NCI-H1092 treated with DMSO at 0.1 percent for 48 hours (cell line): Measurements from ENCODE around the gene NTN1.

ENCODE experiments used
- DNase-seq: peaks from one replicate; lab custom pipeline; 2025; lab: John Stamatoyannopoulos, UW

The NTN1 gene

DNA sequence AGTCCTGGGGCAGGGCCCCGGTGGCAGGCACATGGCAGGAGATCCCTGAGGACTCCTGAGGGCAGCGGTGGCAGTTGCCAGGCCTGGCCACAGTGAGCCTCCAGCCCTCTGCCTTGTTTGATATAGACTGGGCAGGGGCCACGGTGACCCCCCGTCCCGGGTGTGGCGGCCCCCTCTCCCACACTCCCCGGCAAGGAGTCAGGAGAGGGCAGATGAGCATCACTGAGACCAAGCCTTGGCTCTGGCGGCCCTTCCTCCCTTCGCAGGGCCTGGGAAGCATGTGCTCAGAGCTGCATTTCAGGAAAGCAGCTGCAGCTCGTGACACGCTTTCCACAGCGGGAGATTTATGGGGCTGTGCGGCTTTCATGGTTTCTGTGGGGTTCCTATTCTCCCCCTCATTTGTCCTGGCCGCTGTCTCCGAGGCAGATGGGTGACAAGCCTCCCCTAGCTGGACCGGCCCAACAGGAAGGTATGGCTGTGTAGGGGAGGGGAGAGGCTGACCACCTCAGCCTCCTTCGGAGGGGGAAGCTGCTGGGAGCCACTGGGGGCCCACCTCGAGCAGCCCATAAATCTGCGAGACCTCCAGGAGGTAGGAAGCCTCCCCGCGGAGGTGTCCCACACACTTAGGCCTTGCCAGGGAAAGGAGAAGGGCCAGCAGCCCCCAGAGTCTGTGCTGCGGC, 211.4 kb downstream of the NTN1 start:
- no peak for DNase-seq

DNA sequence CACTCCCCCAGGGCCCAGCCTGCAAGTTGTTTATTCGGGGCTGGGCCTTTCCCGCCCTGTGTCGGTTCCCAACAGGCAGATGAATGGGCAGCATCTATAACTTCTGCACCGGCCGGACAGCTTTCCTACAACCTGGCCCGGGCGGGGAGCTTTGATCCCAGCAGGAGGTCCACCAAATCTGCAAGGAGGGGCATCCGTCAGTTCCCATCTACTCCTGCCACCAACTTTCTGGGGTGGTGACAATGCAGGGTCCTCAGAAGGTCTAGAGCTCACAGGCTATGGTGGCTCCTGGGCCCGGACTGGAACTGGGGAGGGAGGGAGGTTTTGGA, 211.9 kb downstream of the NTN1 start:
- no peak for DNase-seq

DNA sequence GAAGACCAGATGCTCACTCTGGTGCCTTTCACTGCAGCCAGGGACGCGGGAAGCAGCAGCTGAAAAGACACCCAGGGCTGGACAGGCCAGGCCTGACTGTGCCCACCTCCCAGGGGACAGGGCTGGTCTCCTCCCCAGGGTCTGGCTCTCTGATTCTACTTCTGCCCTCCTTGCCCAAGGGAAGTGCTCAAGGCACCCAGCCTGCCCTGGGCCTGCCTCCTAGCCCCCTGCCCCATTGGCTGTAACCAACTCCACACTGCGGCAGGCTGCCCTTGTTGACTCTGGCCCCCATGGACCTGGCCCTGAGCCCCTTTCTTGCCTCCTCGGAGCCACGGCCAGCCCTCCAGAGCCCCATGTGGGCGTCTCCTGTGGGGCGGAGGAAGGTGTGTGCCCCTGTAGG, 212.5 kb downstream of the NTN1 start:
- no peak for DNase-seq

DNA sequence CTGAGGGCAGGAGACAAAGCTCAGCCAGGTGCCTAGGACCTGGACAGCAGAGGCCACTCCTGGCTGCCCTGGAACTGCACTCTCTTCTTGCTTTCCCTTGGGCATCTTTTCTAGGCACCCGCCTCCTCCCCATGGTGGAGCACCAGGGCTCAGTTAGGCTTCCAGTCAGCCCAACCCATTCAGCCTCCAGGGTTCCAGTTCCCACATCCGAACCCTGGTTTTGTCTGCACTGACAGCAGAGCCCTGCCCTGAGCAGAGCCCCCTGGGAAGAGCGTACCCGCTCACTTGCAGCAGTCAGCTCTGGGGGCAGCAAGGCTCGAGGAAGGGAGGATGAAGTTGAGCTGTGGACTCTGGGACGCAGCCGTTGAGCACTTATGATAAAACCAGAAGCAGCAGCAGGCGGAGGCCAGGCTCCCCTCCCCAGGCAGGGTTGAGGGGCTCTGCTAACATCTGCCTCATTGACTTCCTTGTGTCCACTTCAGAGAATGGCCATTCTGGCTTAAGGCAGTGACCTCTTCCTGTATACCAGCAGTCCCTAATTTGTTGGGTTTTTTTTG, 213.2 kb downstream of the NTN1 start:
- DNase-seq: no peak

DNA sequence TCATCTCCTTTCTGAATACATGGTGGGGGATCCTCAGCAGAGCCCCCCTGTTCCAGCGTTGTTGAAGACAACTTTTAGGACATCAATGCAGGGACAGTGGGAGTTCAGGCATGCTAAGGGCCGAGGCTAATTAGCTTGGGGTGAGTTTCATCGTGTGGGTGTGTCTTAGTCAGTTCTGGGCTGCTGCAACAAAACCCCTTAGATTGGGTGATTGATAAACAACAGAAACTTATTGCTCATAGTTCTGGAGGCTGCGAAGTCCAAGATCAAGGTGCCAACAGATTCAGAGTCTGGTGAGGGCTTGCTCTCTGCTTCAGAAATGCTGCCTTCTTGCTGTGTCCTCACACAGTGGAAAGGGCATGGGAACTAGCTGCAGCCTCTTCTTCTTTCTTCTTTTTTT, 214.0 kb downstream of the NTN1 start:
- no peak for DNase-seq

DNA sequence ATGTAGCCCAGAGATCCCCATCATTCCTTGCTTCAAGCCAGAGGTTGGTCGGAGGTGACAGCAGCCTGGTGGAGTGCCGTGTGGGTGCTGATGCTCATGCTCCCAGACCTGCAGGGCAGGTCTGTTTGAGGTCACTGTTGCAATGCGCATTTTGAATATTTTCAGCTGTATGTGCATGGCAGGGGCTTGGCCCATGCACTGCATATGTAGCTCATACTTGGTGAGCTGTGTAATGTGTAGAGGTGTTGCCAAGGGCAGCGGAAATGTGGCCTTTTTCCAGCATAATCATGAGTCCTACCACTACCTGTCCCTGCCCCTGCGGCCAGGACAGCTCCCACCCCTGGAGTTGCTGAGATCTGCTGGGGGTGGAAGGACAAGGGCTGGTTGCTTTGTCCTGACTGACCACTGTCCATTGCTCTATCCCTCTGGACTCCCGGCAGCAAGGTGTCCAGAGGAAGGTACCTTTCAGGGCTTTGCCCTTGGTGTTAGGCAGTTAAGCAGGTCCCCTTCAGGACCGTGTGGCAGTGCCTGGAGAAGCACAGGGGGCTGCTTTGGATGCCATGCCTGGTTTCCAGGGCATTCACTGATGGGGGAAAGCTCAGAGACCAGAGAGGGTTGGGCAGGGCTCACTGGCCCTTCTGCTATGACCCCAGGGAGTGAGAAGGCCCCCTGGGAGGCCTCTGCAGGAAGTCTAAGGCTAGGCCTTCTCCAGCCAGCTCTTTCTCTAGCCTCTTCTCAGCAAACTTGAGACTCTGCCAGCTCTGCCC, 215.2 kb downstream of the NTN1 start:
- DNase-seq: no peak

DNA sequence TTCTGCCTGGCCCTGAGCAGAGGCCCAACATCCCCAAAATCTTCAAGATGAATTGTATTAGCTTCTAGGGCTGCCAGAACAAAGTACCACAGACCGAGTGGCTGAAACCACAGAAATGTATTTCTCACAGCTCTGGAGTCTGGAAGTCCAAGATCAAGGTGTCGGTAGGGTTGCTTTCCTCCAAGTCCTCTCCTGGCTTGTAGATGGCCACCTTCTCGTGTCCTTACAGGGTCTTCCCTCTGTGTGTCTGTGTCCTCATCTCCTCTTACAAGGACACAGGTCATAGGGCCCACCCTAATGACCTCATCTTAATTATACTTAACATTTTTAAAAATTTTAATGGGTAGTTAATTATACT, 215.7 kb downstream of the NTN1 start:
- no peak for DNase-seq

DNA sequence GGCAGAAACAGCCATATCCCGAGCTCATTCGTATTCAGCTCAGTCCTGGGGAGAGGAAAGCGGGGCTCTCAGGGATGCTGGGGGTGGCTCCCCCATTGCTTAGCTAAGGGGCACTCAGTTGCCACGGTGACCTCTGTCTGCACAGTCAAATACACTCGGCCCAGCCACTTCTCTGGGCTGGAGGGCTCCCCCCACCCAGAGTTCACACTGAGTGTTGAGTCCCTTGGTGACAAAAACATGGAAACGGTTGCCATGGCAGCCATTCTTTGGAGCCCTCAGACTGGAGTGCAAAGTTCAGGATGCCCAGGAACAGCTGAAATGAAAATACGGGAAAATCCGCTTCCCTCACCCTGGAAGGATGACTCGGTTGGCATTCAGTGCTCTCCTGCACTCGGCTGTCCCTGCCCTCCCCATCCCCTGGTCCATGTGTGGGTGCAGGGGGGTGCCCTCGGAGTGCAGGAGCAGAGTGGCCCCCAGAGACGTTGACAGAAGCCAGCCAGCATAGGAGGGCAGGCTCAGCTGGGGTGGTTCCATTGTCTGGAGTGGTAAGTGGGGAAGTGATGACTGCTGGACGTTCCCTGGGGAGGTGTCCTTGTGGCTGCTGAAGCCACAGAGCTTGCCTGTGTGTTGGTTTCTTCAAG, 216.5 kb downstream of the NTN1 start:
- DNase-seq: no peak

DNA sequence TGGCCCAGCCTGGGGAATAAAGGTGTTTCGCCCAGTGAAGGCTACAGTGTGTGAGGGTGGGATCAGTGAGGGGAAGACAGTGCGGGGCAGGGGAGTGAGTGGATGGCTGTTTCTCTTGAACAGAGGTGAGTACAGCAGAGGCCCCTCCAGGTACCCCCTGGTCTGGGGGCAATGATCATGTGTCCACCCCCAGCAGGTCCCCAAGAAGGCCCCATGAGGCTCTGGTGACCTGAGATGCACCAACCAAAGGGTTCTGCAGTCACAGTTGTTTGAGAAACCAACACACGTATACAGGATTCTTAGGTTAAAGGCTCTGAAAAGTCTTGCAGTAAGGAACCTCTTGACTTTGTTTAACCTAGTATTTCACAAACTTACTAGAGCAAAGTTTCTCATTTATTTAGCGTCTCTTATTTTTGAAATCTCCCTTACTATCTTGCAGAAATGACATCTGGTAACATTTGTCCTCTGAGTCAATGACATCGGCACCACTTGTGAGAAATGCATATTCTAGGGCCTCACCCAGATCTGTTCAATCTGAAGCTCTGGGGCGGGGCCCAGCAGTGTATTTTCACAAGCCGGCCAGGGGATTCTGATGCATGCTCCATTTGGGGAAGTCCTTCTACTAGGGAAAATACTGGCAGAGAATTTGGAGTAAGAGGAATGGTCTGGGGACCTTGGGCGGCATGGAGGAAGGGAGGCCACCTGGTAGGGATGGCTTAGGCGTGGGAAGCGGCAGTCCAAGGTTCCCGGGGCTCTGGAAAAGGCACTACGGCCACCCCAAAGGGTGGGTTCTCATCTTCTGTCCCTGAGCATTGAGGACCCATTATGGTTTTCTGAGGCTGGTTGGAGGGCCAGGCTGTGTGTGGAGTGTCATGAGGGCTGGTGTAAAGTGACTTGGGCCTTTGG, 217.3 kb downstream of the NTN1 start:
- DNase-seq: no peak

DNA sequence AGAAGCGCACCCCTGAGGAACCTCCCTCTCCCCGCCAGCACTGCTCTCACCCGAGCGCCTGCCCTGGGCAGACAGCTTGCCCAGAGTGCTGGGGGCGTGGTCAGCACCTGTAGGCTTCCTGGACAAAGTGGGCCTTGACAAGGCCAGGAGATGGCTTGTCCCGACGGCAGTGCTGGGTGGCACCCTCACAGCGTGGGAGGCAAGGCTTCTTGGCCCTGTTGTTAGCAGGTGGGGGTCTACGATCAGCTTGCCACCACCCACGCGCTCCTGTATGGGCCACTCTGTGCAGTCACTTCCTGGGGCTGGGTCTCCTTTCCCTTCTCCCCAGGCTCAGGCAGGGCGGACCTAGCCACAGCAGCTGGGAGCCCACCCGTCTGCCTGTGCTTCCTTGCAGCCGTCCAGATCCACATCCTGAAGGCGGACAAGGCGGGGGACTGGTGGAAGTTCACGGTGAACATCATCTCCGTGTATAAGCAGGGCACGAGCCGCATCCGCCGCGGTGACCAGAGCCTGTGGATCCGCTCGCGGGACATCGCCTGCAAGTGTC, 218.0 kb downstream of the NTN1 start:
- DNase-seq: no peak

DNA sequence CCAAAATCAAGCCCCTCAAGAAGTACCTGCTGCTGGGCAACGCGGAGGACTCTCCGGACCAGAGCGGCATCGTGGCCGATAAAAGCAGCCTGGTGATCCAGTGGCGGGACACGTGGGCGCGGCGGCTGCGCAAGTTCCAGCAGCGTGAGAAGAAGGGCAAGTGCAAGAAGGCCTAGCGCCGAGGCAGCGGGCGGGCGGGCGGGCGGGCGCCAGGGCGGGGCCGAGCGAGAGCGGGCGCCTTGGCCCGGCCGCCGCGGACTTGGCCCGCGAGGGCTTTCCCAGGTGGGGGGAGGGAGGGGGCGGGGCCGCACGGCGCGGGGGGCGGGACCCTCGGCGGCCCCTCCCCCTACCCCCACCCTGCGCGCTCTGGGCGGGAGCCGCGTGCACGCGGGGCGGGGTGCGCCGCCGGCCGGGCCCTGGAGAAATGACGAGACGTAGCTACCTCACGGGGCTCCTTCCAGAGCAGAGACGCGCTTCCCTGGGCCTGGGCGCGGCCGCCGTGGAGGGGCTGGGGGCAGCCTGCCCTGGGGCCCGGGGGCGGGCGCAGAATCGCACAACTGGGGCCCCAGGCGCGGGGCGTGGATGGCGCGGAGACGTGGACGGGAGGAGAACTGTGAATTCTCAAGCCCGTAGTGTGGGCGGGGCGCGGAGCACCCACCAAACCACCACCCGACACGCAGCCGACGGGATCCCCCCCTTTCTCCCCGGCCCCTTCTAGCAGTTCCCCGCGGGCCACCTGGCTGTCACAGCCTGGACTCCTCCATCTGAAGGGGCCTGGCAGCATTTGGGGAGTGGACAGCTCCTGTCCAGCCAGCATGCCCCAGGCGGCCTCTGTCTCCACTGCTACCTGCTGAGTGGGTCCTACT, 218.7 kb downstream of the NTN1 start:
- DNase-seq: no peak

DNA sequence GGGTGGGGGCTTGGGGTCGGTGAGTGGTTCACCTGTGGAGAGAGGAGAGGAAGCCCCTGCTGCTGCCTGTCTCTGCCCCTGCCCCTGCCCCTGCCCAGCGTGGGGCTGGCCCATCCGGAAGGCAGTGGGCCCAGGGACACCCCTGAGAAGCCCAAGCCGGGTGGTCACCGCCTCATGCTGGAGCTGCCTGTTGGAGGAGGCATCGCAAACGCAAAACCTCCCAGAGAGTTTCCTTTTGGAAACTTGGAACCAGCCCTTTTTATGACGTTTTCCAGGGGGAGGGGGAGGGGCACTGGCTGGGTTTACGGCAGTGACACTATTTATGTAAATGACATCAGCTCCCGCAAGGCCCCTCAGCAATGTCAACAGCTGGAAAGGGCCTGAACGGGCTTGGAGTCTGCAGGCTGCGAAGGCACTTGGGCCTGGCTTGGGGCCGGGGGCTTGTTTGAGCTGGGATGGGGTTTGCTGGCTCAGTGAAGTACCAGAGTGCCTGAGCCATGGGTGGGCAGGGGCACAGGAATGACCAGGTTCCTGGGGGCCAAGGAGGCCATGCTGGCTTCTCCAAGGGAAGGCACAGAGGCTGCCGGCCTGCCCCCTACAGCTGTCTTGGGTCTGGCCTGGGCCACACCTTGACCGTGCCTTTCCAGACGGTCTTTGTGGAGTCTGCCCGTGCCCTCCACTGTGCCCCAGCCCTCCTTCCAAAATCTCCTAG, 219.5 kb downstream of the NTN1 start:
- DNase-seq: no peak

DNA sequence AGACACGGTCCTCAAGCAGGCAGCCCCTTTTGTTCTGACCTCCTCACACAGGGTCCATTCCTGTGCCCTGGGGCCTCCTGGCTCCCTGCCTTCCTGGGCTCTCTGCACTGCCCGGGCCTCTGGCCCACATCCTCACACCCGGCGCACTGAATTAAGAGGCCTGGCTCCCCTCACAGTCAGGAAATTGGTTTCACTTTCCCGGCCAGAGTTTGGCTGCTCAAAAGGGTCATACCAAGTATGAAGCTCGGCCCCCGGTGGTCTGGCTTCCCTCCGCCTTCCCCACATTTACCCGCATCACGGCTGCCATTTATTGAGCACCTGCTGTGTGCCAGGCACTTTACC, 220.0 kb downstream of the NTN1 start:
- no peak for DNase-seq

DNA sequence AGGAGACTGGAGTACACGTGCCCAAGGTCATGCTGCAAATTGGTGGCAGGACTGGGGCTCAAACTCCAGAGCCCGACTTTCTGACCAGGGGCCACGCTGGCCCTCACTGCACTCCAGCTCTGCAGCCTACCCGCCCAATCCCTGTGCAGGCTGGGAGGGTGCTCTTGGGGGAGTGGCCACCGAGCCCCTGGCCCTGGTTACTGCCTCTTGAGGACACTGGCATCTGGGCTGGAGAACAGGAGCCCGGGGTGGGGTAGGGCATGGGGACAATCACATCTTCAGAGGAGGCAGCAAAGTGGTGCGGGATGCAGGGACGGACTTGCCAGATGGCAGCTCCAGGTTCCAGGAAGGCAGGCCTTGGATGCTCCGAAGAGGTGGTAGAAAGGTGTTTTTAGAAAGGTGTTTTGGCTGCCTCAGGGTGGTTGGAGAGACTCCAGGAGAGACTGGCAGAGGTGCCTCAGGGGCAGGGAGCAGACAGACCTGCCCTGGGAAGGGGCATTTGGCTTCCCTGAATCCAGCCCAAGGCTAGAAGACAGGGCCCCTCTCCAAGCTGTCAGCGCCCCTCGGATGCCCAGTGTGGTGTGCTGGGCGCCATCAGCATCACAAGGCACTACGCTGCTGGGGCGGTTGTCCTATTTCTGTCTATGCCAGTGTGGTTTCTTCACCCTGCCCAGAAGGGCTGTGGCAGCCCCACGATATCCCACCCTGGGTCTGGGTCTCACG, 220.6 kb downstream of the NTN1 start:
- DNase-seq: no peak

DNA sequence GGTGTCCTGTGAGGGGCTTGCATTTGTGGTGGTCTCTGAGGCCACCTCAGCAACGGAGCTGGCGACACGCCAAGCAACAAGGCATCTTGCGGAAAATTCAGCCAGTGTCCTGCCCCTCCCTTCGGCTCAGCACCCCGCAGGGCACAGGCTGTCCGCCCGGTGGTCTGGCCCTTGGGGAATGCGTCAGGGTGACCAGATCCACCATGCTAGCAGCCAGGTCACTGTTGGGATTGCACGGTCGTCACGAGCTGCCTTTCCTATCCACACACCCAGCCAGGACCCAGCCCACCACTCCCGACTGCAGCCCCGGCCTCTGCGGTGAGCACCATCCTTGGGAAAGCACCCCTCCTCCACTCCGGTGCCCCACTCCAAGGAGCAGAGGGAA, 221.2 kb downstream of the NTN1 start:
- DNase-seq: no peak

DNA sequence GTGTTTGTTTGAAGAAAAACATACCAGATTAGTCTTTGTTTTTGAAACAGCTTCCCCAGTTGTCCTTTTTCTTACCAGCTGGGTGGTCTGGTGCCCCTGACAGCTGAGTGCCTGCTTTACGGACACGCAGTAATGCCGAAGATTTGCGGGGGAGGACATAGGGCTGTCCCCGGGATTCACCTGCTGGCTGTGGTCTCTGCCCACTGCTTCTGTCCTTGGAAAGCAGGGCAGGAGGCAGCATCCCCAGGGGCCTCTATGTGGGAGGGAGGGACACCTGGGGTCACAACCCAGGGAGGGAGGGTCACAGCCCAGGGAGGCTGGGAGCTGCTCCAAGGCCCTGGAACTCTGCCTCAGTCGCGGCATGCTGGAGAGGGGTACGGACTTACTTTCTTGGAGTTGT, 221.7 kb downstream of the NTN1 start:
- no peak for DNase-seq

DNA sequence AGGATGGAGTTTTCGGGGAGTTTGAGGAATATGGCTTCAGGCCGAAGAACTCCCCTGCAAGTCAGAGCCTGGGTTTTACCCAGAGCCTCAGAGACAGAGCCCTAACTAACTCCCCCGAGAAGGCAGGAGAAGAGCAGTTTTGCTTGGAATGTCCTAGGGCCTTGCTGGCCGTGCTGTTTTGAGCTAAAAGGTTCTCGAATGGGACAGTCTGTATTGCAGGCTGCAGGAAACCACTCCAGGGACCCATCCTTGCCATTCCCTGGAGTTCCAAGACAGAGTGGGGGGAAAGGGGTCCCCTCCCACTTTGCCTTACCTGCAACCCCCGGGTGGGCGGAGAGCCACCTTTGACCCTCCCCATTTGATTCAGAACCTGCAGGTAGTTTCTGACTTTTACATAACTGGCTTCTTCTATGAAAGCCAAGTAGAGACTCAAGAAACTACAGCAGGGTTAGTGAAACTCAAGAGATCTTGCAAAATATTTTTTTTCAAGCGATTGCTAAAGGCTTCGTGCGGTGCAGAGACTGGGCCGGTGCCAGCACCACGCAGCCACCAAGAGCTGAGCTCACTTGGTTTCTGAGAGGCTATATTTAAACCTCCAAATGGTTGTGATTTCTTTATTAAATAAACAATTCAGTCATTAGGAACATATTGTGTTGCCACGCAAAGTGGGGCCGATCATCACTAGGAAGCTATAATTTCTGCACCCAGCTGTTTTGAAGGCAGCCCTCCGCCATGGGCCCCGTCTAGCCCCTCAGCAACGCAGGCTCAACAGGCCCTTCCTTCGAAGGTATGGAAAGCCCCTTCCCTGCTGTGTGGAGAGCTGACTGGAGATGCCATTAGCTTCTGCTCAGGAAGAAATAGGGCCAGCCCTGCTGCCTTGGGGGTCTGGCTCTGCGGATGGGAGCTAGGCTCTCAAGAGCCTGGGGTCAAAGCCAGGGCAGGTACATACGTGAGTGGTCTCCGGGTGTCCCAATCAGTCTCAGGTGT, 223.0 kb downstream of the NTN1 start:
- no peak for DNase-seq

DNA sequence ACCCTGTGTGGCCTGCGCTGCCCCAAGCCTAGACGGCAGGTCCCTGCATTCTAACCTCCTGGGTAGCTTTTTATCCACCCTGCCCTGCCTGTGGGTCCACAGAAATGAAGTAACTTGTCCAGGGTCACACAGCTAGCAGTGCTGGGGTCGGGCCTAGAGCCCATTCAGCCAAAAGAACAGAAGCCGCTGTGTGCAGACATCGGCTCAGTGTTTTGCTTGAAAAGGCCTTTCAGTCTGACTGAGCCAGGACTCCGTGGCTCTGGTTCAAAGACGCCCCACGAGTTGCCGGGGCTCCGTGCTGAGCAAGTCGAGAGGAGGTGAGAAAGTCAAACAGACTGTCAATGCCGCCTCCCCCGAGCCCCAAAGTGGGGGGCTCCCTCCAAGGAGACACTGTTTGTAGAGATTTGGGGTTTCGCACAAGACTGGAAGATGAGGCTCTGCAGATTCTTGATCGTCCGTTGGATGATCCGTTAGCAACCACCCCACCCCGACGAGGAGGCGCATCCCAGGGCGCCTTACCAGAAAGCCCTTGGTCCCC, 226.2 kb downstream of the NTN1 start:
- no peak for DNase-seq
